GM23248 (cell line): ENCODE results near the gene PSG11.
"Not testable (repeated sequence)": the region's sequence is repeated elsewhere in the genome, so short reads cannot be mapped to it uniquely, and the experiment has no call there.

Experiments used
- EZH2 ChIP-seq: fragments of 200-600 bp; sonication (generic); IDR thresholded peaks from 2 replicates; pipeline ENCODE4 v1.6.1; 2018; ENCODE audit warnings: antibody characterized with exemption, mild to moderate bottlenecking; ENCODE audit not compliant: insufficient read depth, poor library complexity, severe bottlenecking
- EZH2phosphoT487 ChIP-seq: fragments of 200-600 bp; sonication (generic); IDR thresholded peaks from 2 replicates; pipeline ENCODE4 v1.6.1; 2018; ENCODE audit warnings: antibody characterized with exemption, moderate library complexity, mild to moderate bottlenecking, low read depth; ENCODE audit not compliant: insufficient read depth

- TF ChIP-seq EZH2, EZH2phosphoT487: not testable (repeated sequence)
Measured at GRCh38 chr19:43058440-43058839, 32.2 kb upstream of the PSG11 start.
